Type B pancreatic cell (in vitro differentiated cells): ENCODE results near the gene NCEH1. TPM values are rescaled to one million over a fixed set of nuclear protein-coding genes. Genes with fewer than 3 reads are reported as not detected.

Source experiments
- DNase-seq: peaks from one replicate; pipeline ENCODE4 v3.0.0; 2021; ENCODE audit warnings: mixed read lengths; ENCODE audit not compliant: unreplicated experiment; ENCODE audit errors: extremely low spot score
- H3K27ac Mint-ChIP-seq: 2 replicates; pipeline ENCODE4 v1.8.0; 2021; ENCODE audit warnings: mild to moderate bottlenecking, mixed read lengths
- H3K27me3 Mint-ChIP-seq: 2 replicates; pipeline ENCODE4 v1.8.0; 2021; ENCODE audit warnings: mixed read lengths
- H3K36me3 Mint-ChIP-seq: 2 replicates; pipeline ENCODE4 v1.8.0; 2021; ENCODE audit warnings: mixed read lengths
- H3K4me1 Mint-ChIP-seq: one replicate; pipeline ENCODE4 v1.8.0; 2021; ENCODE audit warnings: mixed read lengths; ENCODE audit not compliant: unreplicated experiment
- H3K4me3 Mint-ChIP-seq: 2 replicates; pipeline ENCODE4 v1.8.0; 2021; ENCODE audit warnings: mild to moderate bottlenecking, mixed read lengths
- H3K9me3 Mint-ChIP-seq: 2 replicates; pipeline ENCODE4 v1.8.0; 2021; ENCODE audit warnings: mixed read lengths
- total RNA-seq: library from RNA; stranded (reverse); gene quantifications from 2 replicates; pipeline ENCODE4 v1.2.1, GENCODE V29; 2021; ENCODE audit warnings: low replicate concordance
- TF ChIP-seq, protein P1 (sequence below): fragments of 200-600 bp; sonication (generic); conservative IDR thresholded peaks from 2 replicates; pipeline ENCODE4 v1.5.0; 2021; ENCODE audit warnings: antibody characterized with exemption, mild to moderate bottlenecking

The NCEH1 gene
- total RNA-seq, 1 donor from 2014 or later = 7.0 TPM

DNA sequence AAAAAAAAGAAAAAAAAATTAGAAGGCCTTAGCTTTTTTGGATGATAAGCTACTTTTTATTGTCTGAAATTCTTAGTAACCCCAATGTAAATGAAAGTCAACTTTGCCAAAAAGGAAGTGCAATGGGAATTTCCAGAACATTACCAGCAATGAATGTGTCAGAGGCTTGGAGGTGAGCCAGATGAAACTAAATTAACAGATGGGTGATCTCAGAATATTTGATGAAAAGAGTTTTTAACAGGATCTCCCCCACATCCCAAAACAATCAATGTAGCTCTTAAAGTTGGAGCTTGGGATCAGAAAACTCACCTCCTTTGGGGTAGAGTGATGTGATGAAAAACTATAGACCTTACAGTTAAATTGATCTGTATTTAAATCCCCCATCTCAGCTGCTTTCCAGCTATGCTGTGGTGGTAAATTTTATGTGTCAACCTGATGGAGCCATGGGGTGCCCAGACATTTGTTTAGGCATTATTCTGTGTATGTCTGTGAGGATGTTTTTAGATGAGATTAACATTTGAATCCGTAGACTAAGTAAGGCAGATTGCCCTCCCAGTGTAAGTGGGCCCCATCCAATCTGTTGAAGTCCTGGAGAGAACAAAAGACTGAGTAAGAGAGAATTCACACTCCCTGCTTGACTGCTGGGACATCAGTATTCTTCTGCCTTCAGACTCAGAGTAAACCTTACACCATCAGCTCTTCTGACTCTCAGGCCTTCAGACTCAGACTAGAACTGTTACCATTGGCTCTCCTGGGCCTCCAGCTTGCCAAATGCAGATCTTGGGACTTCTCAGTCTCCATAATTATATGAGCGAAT, 103.4 kb downstream of the NCEH1 start:
- peaks cover 16% of the 10 kb centered on the region for H3K9me3 Mint-ChIP-seq
- TF ChIP-seq, protein P1, sequence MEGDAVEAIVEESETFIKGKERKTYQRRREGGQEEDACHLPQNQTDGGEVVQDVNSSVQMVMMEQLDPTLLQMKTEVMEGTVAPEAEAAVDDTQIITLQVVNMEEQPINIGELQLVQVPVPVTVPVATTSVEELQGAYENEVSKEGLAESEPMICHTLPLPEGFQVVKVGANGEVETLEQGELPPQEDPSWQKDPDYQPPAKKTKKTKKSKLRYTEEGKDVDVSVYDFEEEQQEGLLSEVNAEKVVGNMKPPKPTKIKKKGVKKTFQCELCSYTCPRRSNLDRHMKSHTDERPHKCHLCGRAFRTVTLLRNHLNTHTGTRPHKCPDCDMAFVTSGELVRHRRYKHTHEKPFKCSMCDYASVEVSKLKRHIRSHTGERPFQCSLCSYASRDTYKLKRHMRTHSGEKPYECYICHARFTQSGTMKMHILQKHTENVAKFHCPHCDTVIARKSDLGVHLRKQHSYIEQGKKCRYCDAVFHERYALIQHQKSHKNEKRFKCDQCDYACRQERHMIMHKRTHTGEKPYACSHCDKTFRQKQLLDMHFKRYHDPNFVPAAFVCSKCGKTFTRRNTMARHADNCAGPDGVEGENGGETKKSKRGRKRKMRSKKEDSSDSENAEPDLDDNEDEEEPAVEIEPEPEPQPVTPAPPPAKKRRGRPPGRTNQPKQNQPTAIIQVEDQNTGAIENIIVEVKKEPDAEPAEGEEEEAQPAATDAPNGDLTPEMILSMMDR = no peak
- H3K27ac Mint-ChIP-seq = no peak overlapping the region
- H3K4me3 Mint-ChIP-seq = no peak overlapping the region
- H3K4me1 Mint-ChIP-seq = peaks cover 5% of the 10 kb centered on the region
- H3K27me3 Mint-ChIP-seq = no peaks in the 10 kb centered on the region
- H3K36me3 Mint-ChIP-seq = no peaks in the 10 kb centered on the region
- DNase-seq = no peak

DNA sequence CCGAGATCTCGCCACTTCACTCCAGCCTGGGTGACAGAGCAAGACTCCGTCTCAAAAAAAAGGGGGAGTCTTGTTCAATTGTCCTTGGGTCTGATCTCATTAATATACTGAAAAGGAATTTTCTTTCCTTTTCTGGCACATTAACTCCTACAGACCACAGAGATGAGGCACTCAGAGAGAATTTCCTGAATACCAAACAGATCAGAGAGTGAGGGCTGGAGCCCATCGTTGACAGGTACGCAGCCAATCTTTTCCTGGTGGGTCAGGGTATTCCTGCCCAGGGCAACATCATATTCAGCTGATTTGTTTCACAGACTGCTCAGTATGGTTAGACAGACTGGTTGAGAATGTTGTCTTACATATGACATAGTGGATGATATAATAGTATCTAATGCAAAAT, 104.8 kb downstream of the NCEH1 start:
- no peak overlapping the region for H3K4me3 Mint-ChIP-seq
- no peaks in the 10 kb centered on the region for H3K36me3 Mint-ChIP-seq
- DNase-seq = no peak
- TF ChIP-seq, protein P1 = no peak
- peaks cover 15% of the 10 kb centered on the region for H3K9me3 Mint-ChIP-seq
- H3K4me1 Mint-ChIP-seq = peaks cover 9% of the 10 kb centered on the region
- no peaks in the 10 kb centered on the region for H3K27me3 Mint-ChIP-seq
- no peak overlapping the region for H3K27ac Mint-ChIP-seq

DNA sequence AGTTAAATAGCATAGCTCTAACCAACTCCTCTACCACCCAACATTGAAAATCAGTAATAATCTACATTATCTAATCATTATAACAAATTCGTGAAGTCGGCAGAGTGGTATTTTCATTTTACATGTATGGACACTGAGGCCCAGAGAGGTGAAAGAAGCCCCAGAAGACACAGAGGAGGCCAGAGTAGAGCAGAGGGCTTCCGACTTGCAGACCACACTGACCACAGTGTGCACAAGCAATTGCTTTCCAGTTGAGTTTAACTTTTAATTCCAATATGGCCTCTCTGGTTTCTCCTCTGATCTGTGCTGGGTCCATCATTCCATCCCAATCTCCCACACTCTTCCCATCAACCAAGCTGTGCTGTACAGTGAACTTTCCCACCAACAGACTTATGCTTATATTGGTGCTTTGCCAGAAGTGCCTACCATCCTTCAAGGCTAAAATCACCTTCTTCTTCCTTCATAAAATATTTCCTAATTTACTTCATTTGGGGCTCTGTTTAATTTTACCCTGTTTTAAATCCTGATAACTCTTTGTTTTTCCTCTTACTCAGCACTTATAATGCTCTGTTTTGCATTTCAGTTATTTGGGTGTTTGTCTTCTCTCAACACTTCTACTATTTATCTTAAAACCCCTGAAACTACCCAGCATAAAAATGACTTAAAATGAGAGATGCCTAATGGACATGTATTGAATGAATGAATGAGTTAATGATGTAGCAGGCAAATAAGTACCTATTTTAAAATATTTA, 105.8 kb downstream of the NCEH1 start:
- no peak overlapping the region for H3K4me3 Mint-ChIP-seq
- TF ChIP-seq, protein P1 = no peak
- peaks cover 8% of the 10 kb centered on the region for H3K9me3 Mint-ChIP-seq
- peaks cover 9% of the 10 kb centered on the region for H3K4me1 Mint-ChIP-seq
- no peaks in the 10 kb centered on the region for H3K36me3 Mint-ChIP-seq
- no peaks in the 10 kb centered on the region for H3K27me3 Mint-ChIP-seq
- H3K27ac Mint-ChIP-seq = no peak overlapping the region
- no peak for DNase-seq

DNA sequence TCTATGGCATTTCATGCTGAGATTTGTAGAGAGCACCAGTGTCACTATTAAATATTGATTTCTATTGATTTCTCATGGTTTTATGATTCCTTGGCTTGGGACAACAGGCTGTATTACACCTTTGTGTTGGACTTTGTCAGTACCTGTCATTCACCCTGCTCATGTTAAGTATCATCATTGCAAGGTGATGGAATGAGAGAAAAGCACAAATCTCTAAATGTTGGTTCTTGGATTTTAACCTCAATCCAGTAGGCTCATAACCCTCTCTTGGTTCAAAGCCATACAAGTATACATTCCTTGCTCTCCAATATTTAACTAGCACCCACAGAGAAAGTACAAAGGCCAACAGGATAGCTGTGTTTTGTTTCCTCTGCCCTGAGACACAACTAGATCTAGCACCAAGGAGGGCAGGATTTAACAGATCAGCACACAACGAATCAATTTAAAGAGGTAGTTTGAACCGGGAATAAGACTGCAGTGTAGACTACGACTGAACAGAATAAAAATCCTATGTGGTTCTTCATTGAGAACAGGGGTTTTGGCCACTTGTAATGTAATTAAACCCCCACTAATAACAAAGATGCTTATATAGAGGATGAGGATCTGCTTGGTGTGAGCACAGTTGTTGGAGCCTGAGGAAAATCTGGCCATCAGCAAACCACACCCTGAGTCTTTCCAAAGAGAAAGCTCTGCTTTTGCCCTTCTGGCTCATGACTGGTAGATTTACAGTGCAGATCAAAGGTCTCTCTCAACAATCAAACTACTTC, 109.6 kb downstream of the NCEH1 start:
- H3K4me3 Mint-ChIP-seq = no peak overlapping the region
- DNase-seq = no peak
- peak overlapping the region; percentile 35 for H3K27ac Mint-ChIP-seq

DNA sequence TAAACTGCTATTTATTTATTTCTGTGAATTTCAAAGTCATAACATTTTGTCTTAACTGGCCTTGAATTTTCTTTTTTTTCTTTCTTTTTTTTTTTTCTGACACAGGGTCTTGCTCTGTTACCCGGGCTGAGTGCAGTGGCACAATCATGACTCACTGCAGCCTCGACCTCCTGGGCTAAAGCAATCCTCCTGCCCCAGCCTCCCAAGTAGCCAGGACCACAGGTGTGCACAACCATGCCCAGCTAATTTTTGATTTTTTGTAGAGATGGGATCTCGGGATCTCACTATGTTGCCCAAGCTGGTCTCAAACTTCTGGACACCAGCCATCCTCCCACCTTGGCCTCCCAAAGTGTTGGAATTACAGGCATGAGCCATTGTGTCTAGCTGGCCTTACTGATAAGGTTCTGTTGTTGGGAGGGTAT, 110.2 kb downstream of the NCEH1 start:
- H3K9me3 Mint-ChIP-seq = no peaks in the 10 kb centered on the region
- H3K27ac Mint-ChIP-seq = no peak overlapping the region
- no peaks in the 10 kb centered on the region for H3K27me3 Mint-ChIP-seq
- TF ChIP-seq, protein P1 = no peak
- no peak overlapping the region for H3K4me3 Mint-ChIP-seq
- no peaks in the 10 kb centered on the region for H3K36me3 Mint-ChIP-seq
- no peak for DNase-seq
- H3K4me1 Mint-ChIP-seq = peaks cover 10% of the 10 kb centered on the region

More for the DNA sequence above, 109.6 kb downstream of the NCEH1 start:
- no peaks in the 10 kb centered on the region for H3K36me3 Mint-ChIP-seq
- H3K9me3 Mint-ChIP-seq = no peaks in the 10 kb centered on the region
- TF ChIP-seq, protein P1 = no peak
- no peaks in the 10 kb centered on the region for H3K27me3 Mint-ChIP-seq
- peaks cover 6% of the 10 kb centered on the region for H3K4me1 Mint-ChIP-seq
